Activated naive CD4-positive, alpha-beta T cell treated with anti-CD3 and anti-CD28 coated beads, Interleukin-2, amount 10 ng/mL, durations not matched to agents 7 days and 5 days (primary cell): Measurements from ENCODE around the gene ERCC2.
"Not testable (repeated sequence)": the region's sequence is repeated elsewhere in the genome, so short reads cannot be mapped to it uniquely, and the experiment has no call there.

ENCODE experiments used
- CTCF ChIA-PET: fragments of 350-600 bp; sonication (Branson Sonifier 250); formaldehyde crosslinking; loops from one replicate; lab custom pipeline; 2021; ENCODE audit warnings: antibody characterized with exemption; lab: Charles Lee
- DNase-seq: peaks from one replicate; pipeline ENCODE4 v3.0.0-alpha.2; 2020
- H3K27ac Mint-ChIP-seq: one replicate; pipeline ENCODE4 v1.8.0; 2021; ENCODE audit warnings: mild to moderate bottlenecking, moderate library complexity, mixed read lengths
- H3K27me3 Mint-ChIP-seq: one replicate; pipeline ENCODE4 v1.8.0; 2021; ENCODE audit warnings: mild to moderate bottlenecking, mixed read lengths
- H3K36me3 Mint-ChIP-seq: one replicate; pipeline ENCODE4 v1.8.0; 2021; ENCODE audit warnings: mixed read lengths
- H3K4me1 Mint-ChIP-seq: one replicate; pipeline ENCODE4 v1.8.0; 2021; ENCODE audit warnings: mixed read lengths
- H3K4me3 Mint-ChIP-seq: one replicate; pipeline ENCODE4 v1.8.0; 2021; ENCODE audit warnings: mild to moderate bottlenecking, moderate library complexity, mixed read lengths
- H3K9me3 Mint-ChIP-seq: one replicate; pipeline ENCODE4 v1.8.0; 2021; ENCODE audit warnings: mixed read lengths

The ERCC2 gene

DNA sequence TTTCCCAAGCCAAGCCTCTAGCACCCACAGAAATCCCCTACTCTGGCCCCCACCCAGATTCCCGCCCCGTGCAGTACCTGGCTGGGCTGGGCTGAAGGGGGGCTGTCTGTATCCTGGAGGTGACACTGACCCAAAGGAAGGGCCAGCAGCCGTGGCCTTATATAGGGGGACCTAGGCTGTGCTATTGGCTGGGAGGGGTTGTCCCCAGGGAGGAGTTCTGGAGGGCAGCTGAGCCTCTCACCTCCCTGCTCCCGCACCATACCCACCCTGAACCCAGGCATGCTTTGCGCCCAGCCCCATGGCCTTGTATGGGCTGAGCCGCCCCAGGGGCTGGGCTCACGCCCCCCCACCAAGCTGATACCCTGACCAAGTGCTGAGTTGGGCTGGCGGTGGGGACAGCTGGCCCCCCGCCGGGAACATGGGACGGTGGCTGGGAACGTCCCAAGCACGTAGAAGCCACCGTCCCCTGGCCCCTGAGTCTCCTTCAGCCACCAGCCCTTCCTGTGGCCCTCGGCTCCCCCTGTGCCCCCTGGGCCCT is 47.6 kb downstream of the ERCC2 start, which contains the start of gene CKM:
CKM (minus strand) TSS at position 132 of the 538 bp plus-strand sequence. CDS start 3,162 bp downstream, outside the sequence.
- Mint-ChIP-seq H3K27me3 (peaks cover 67% of the 10 kb centered on the region), H3K4me3 (no peak within 1 kb of the TSS), H3K27ac (no peak within 1 kb of the TSS), H3K36me3 (no peaks in the 10 kb centered on the region), H3K4me1 (peaks cover 3% of the 10 kb centered on the region), H3K9me3 (no peaks in the 10 kb centered on the region)
- CTCF ChIA-PET, result no interaction called here
- DNase-seq, result no peak

- no peaks in the 10 kb centered on the region for H3K36me3 Mint-ChIP-seq
- CTCF ChIA-PET, result no interaction called here
- peaks cover 69% of the 10 kb centered on the region for H3K27me3 Mint-ChIP-seq
- H3K4me1 Mint-ChIP-seq, result peaks cover 3% of the 10 kb centered on the region
- no peaks in the 10 kb centered on the region for H3K9me3 Mint-ChIP-seq
- H3K4me3 Mint-ChIP-seq, result no peak overlapping the region
- no peak for DNase-seq
- no peak overlapping the region for H3K27ac Mint-ChIP-seq
These were observed 48.1 kb downstream of the ERCC2 start for GRCh38 chr19:45322311-45322710.

- Mint-ChIP-seq H3K27me3 (peaks cover 72% of the 10 kb centered on the region), H3K27ac (no peak overlapping the region), H3K4me3 (no peak overlapping the region), H3K36me3 (no peaks in the 10 kb centered on the region), H3K9me3 (no peaks in the 10 kb centered on the region), H3K4me1 (peaks cover 3% of the 10 kb centered on the region)
- CTCF ChIA-PET, result no interaction called here
- DNase-seq, result no peak
These were observed 48.5 kb downstream of the ERCC2 start for GRCh38 chr19:45321848-45322247.

DNA sequence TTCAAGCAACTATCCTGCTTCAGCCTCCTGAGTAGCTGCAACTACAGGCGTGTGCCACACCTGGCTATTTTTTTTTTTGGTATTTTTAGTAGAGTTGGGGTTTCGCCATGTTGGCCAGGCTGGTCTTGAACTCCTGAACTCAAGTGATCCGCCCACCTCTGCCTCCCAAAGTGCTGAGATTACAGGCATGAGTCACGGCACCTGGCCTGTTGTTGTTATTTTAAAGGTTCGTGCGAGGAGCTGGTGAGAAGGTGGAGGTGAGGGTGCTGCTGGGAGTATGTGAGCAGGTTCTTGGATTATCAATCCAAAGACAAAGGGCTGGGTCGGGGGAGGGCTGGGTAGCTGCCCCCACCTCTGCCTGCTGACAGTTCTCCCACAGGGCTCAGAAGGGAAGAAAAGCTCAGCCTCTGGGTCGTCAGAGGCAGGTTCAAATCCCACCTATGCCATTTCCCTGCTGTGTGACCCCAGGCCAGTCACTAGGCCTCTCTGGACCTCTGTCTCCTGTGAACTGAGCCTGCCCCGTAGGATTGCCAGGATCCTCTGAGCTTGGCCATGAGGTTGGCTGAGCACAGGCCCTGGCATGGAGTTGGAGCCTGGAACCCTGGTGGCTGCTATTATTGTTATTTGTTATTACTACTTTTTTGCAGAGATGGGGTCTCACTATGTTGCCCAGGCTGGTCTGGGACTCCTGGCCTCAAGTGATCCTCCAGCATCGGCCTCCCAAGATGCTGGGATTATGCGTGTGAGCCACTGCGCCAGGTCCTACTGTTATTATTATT is 49.2 kb downstream of the ERCC2 start:
- no peaks in the 10 kb centered on the region for H3K4me1 Mint-ChIP-seq
- no peak for DNase-seq
- H3K9me3 Mint-ChIP-seq, result no peaks in the 10 kb centered on the region
- H3K4me3 Mint-ChIP-seq, result no peak overlapping the region
- H3K36me3 Mint-ChIP-seq, result no peaks in the 10 kb centered on the region
- peaks cover 72% of the 10 kb centered on the region for H3K27me3 Mint-ChIP-seq
- CTCF ChIA-PET, result no interaction called here
- no peak overlapping the region for H3K27ac Mint-ChIP-seq

- Mint-ChIP-seq H3K36me3 (no peaks in the 10 kb centered on the region), H3K4me1 (no peaks in the 10 kb centered on the region), H3K27ac (no peak overlapping the region), H3K9me3 (no peaks in the 10 kb centered on the region), H3K27me3 (peaks cover 55% of the 10 kb centered on the region), H3K4me3 (no peak overlapping the region)
- CTCF ChIA-PET, result no interaction called here
- no peak for DNase-seq
These were observed 55.1 kb downstream of the ERCC2 start for GRCh38 chr19:45315304-45315703.

DNA sequence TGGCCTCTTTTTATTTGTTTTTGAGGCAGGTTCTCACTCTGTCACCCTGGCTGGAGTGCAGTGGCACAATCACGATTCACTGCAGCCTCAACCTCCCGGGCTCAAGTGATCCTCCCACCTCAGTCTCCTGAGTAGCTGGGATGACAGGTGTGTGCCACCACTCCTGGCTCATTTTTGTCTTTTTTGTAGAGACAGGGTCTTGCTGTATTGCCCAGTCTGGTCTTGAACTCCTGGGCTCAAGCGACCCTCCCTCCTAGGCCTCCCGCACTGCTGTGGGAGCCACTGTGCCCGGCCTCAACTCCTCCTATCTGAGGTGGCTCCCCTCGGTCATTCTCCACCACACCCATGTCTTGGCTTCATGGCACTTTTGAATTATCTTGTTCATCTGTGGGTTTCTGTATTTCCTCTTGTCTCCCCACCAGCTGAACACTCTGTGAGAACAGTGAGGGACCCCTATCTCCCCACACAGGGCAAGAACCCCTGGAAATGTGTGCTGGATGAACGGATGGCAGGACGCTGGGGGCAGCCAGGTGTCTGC is 55.6 kb downstream of the ERCC2 start:
- CTCF ChIA-PET, result no interaction called here
- DNase-seq, result no peak
- Mint-ChIP-seq H3K36me3 (no peaks in the 10 kb centered on the region), H3K4me1 (no peaks in the 10 kb centered on the region), H3K27ac (no peak overlapping the region), H3K9me3 (no peaks in the 10 kb centered on the region), H3K4me3 (no peak overlapping the region), H3K27me3 (peaks cover 55% of the 10 kb centered on the region)

DNA sequence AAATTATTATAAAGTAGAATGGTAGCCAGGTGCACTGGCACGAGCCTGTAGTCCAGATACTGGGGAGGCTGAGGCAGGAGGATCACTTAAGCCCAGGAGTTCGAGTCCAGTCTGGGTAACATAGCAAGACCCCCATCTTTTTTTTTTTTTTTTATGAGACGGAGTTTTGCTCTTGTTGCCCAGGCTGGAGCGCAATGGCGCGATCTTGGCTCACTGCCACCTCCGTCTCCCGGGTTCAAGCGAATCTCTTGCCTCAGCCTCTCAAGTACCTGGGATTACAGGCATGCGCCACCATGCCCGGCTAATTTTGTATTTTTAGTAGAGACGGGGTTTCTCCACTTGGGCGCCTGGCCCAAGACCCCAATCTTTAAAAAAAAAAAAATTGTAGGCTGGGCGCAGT is 58.1 kb downstream of the ERCC2 start:
- peaks cover 36% of the 10 kb centered on the region for H3K27me3 Mint-ChIP-seq
- H3K4me1 Mint-ChIP-seq, H3K27ac Mint-ChIP-seq, DNase-seq, H3K4me3 Mint-ChIP-seq, H3K9me3 Mint-ChIP-seq, CTCF ChIA-PET, H3K36me3 Mint-ChIP-seq: not testable (repeated sequence)

DNA sequence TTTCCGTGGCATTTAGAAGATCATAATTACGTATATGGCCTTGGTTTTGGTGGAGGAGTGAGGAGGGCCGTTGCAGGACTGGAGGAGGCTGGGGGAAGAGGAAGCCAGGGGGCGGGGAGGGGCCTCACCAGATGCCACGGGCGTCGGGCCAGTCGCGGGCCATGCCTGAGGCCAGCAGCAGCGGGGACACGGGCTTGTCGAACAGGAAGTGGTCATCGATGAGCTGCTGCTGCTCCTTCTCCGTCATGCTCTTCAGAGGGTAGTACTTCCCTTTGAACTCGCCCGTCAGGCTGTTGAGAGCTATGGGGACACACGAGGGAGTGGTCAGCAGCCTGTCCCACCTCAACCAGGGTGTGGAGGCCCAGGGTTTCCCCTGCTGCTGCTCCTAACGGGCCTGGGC is 58.8 kb downstream of the ERCC2 start:
- no peak for DNase-seq
- peaks cover 30% of the 10 kb centered on the region for H3K27me3 Mint-ChIP-seq
- H3K27ac Mint-ChIP-seq, result no peak overlapping the region
- no peaks in the 10 kb centered on the region for H3K9me3 Mint-ChIP-seq
- H3K36me3 Mint-ChIP-seq, result no peaks in the 10 kb centered on the region
- H3K4me1 Mint-ChIP-seq, result no peaks in the 10 kb centered on the region
- no peak overlapping the region for H3K4me3 Mint-ChIP-seq
- CTCF ChIA-PET, result no interaction called here

DNA sequence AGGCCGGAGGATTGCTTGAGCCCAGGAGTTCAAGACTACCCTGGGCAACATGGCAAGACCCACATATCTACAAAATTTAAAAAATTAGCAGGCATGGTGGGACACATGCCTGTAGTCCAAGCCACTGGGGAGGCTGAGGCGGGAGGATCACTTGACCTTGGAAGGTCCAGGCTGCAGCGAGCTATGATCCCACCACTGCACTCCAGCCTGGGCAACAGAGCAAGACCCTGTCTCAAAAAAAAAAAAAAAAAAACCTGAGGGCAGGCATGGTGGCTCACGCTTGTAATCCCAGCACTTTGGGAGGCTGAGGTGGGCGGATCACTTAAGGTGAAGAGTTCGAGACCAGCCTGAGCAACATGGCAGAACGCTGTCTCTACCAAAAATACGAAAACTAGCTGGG is 61.1 kb downstream of the ERCC2 start:
- not testable (repeated sequence) for H3K4me3 Mint-ChIP-seq, DNase-seq, H3K27ac Mint-ChIP-seq, H3K9me3 Mint-ChIP-seq, H3K36me3 Mint-ChIP-seq, H3K4me1 Mint-ChIP-seq
- CTCF ChIA-PET, result interaction anchor here (0.5 to 0.7 kb wide), 2 partner anchors 32 to 424 kb away, joined by 3 to 4 read pairs; no protein-coding TSS in a partner anchor
- peaks cover 27% of the 10 kb centered on the region for H3K27me3 Mint-ChIP-seq

DNA sequence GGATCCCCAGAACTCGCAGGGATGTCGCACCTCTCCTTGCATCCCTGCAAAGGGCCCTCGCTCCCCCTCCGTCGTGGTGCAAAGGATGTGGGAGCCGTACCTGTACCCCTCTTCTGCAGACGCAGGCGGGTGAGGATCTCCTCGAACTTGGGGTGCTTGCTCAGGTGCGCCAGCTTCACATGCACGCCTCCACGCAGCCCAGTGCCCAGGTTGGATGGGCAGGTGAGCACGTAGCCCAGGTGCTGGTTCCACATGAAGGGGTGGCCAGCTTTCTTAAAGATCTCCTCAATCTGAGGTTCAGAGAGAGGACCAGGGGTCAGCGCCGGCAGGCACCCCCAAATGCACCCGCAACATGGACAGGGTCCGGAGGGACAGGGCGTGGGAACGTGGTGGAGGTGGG is 63.0 kb downstream of the ERCC2 start:
- Mint-ChIP-seq H3K27ac (no peak overlapping the region), H3K9me3 (no peaks in the 10 kb centered on the region), H3K4me1 (no peaks in the 10 kb centered on the region), H3K27me3 (peaks cover 21% of the 10 kb centered on the region), H3K36me3 (no peaks in the 10 kb centered on the region), H3K4me3 (no peak overlapping the region)
- no peak for DNase-seq
- CTCF ChIA-PET, result interaction anchor here (1.5 kb wide), 1 partner anchor 9 kb away, joined by 3 read pairs; no protein-coding TSS in a partner anchor

- CTCF ChIA-PET, result interaction anchor here (1.5 kb wide), 1 partner anchor 10 kb away, joined by 3 read pairs; no protein-coding TSS in a partner anchor
- Mint-ChIP-seq H3K9me3 (no peaks in the 10 kb centered on the region), H3K36me3 (no peaks in the 10 kb centered on the region), H3K27me3 (peaks cover 15% of the 10 kb centered on the region), H3K27ac (no peak overlapping the region), H3K4me3 (no peak overlapping the region), H3K4me1 (no peaks in the 10 kb centered on the region)
- no peak for DNase-seq
These were observed 63.8 kb downstream of the ERCC2 start for GRCh38 chr19:45306518-45307027.

GRCh38 chr19:45306040-45306439 is 64.3 kb downstream of the ERCC2 start:
- Mint-ChIP-seq H3K4me1 (no peaks in the 10 kb centered on the region), H3K4me3 (no peak overlapping the region), H3K9me3 (no peaks in the 10 kb centered on the region), H3K27ac (no peak overlapping the region), H3K36me3 (no peaks in the 10 kb centered on the region), H3K27me3 (peaks cover 15% of the 10 kb centered on the region)
- DNase-seq, result no peak
- CTCF ChIA-PET, result interaction anchor here (1.5 kb wide), 1 partner anchor 10 kb away, joined by 3 read pairs; no protein-coding TSS in a partner anchor

DNA sequence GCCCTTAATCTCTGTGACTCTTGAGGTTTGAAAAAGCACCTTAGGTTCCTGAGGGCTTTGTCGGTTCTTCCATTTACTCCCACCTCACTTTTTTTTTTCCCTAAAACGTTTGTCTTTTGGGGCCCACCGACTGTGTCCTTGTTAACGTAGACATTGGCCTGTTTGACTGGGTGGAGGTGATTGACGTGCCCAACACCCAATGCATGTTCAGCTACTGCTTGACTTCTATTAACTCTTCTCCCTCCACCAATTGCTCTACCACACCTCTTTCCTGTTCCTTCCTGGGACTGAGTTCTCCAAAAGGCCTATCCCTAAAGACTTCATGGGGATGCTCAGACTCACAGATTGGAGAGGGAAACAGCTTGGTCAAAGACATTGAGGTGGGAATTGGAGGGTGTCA is 65.0 kb downstream of the ERCC2 start:
- Mint-ChIP-seq H3K27me3 (peaks cover 15% of the 10 kb centered on the region), H3K4me3 (no peak overlapping the region), H3K4me1 (no peaks in the 10 kb centered on the region), H3K27ac (no peak overlapping the region), H3K9me3 (no peaks in the 10 kb centered on the region), H3K36me3 (no peaks in the 10 kb centered on the region)
- no peak for DNase-seq
- CTCF ChIA-PET, result no interaction called here

DNA sequence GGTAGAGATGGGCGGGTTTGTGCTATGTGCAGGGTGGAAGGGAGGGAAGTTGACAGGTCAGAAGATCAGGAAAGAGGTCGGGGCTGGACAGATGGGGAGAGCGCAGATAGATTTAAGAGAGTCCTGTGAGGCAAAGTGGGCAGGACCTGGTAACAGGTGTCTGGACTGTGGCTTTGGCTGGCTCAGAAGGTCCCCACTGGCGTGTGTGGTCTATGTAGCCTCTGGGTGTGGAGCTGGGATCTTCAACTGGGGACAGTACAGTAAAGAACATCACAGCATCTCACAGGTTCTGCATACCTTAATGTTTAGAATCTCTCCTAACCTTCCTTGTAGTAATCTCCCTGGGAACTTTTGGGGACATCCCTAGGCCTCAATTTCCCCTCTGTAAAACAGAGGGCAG is 65.4 kb downstream of the ERCC2 start:
- Mint-ChIP-seq H3K27ac (no peak overlapping the region), H3K9me3 (no peaks in the 10 kb centered on the region), H3K27me3 (peaks cover 15% of the 10 kb centered on the region), H3K36me3 (no peaks in the 10 kb centered on the region), H3K4me3 (no peak overlapping the region), H3K4me1 (no peaks in the 10 kb centered on the region)
- CTCF ChIA-PET, result interaction anchor here (0.9 kb wide), 1 partner anchor 212 kb away, joined by 3 read pairs; no protein-coding TSS in a partner anchor
- no peak for DNase-seq
